ENCODE data around the gene MPEG1.

MPEG1 gene

GRCh38 chr11:59171508-59172322, 41.0 kb downstream of the MPEG1 start, which contains the start of gene DTX4:
Gene DTX4, plus strand, starts transcription at chr11:59172132. Its CDS starts 464 bp downstream, at chr11:59172596.
- DNase-seq (ENCODE audit: low read depth), result peak; percentile 83

- no peak for DNase-seq (ENCODE audit: low read depth)
Measured at GRCh38 chr11:59164028-59164427, 48.7 kb downstream of the MPEG1 start.

Measured in stimulated activated CD8-positive, alpha-beta memory T cell treated with anti-CD3 and anti-CD28 coated beads, Interleukin-7, amount 100 ng/mL, for 24 hours (primary cell).